GM19328 (cell line): ENCODE data around the gene BOD1.
A peak's percentile ranks its signal among the peaks of the same experiment; 100 is the strongest.

ENCODE experiments used
- ATAC-seq: cut with Tn5 transposase; IDR thresholded peaks from one replicate; pipeline ENCODE4 v1.9.1; 2021; ENCODE audit warnings: mild to moderate bottlenecking, moderate library complexity; ENCODE audit not compliant: unreplicated experiment

Gene BOD1

GRCh38 chr5:173616577-173617118, at the start of gene BOD1:
TSS of gene BOD1 (minus strand) at chr5:173616650. CDS start at chr5:173616436, 214 bp downstream.
- ATAC-seq = peak; percentile 94

DNA sequence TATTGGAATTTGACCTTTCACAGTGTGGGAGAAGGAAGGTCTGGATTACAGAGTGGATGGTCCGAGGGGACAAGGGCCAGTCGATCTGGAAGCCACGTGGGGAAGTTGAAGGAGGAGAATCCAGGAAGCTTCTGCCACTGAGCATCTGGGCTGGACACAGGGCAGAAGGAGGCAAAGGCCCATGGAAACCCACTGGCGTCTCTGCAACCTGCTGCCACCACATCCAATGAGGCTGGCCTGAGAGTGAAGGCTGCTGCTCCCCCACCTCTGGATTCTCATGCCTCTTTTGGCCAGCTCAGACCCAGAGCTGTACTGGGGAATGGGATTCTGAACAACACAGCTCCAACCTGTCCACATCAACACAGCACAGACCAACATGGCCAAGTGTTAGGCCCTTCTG, 48.9 kb upstream of the BOD1 start:
- ATAC-seq = no peak

GRCh38 chr5:173664154-173664526, 47.7 kb upstream of the BOD1 start:
- no peak for ATAC-seq

- ATAC-seq = no peak
These were observed 47.1 kb upstream of the BOD1 start for GRCh38 chr5:173663352-173664153.

GRCh38 chr5:173662581-173663351, 46.3 kb upstream of the BOD1 start:
- no peak for ATAC-seq

- no peak for ATAC-seq
These were observed 44.2 kb upstream of the BOD1 start for GRCh38 chr5:173660481-173661280.

DNA sequence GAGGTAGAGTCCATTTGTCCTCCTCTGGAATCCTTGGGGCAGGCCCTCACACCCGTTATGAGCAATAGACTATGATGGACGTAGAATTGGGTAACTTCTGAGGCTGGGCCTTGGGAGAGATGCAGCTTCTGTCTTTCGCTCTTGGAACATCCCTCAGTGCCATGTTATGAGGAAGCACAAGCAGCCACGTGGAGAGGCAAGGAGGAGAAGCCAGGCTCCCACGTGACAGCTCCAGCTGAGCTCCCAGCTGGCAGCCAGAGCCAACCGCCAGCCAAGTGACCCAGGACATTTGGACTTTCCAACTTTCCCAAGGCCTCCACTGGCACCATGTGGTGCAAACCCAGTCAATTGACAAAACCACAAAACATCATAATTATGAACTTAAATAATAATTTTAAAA, 43.0 kb upstream of the BOD1 start:
- no peak for ATAC-seq

GRCh38 chr5:173657741-173658356, 41.4 kb upstream of the BOD1 start:
- no peak for ATAC-seq

DNA sequence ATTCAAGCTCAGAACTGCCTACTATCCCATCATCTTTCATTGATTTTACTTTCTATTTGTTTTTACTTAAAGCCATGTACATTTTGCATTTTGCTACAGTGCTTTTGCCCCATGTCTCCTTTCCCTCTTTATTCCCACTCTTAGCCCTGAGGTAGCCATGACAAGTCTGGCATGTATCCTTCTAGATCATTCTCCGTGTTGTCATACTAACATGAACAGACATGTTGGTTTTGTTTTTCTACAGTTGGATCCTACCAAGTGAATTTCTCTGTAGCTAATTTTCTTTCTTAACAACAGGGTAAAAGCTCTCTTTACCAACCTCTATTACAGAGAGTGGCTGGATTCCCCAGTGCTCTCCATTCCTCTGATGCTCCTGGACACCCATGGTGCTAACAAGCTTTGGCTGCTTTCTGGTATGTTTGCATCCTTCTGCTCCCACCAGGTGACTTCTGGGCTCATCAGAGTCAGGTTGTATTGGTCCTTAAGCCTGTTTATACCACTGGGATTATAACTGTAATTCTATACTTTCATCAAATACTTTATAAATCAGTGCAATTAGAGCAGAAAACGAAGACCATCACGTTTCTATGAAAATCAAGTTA, 38.8 kb upstream of the BOD1 start:
- no peak for ATAC-seq

- ATAC-seq = no peak
These were observed 37.5 kb upstream of the BOD1 start for GRCh38 chr5:173653822-173654523.

DNA sequence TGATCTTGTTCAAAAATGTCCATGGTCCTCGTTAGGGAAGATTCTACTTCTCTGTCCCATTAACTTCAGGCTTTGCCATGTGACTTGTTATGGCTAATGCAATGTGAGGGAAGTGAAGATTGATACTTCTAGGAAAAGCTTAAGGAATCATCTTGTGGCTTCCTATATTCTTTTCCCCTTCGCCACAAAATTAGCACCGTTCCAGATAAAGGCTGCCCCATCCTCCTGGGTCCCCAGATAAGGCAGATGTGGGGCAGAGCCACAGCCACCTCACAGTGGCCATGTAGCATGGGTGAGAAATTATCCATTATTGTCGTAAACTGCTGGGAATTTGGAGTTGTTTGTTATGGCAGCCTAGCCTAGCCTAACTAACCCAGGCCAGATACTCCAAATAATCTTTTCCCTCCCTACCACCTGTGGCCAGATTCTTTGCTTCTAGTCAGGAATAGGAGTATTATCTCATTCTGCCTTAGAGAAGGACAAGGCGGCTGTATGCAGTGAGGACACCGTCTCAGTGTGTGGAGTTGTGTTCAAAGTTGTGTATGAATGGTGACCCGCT, 31.9 kb upstream of the BOD1 start:
- no peak for ATAC-seq

DNA sequence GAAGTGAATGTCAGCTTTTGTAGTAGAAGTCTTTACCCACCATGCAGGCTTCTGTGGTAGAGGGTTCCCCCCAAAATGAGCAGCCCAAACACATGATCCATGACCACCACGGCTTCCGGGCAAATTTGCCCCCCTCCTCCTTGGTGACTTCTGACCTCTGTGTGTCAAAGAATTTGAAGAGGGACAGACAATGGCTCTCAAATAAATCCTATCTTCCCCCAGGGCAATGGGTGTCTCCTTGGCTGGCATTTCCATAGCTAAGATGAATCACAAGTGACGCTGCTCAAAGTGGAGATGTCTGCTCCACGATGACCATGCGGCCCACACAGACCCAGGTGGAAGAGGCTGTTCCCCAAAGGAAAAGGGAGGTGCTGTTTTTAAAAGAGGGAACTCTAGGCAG, 30.2 kb upstream of the BOD1 start:
- no peak for ATAC-seq

- no peak for ATAC-seq
These were observed 29.6 kb upstream of the BOD1 start for GRCh38 chr5:173645890-173646574.

DNA sequence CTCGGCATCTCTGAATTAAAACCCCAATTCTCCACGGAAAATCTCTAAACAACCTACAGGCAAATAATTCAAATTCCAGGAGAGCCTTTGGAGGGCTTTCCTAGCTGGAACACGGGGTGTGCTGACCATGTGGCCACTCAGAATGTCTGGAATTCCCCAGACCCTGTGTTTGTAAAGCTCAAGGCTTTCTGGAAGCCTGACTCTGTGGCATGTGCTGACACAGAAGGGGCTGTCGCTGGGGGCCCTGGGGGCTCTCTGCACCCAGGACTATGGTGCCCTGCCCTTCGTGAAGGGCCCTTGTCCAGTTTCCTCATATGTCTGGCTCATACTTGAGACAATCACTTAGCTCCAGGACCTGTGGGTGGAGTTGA, 29.0 kb upstream of the BOD1 start:
- ATAC-seq = no peak

DNA sequence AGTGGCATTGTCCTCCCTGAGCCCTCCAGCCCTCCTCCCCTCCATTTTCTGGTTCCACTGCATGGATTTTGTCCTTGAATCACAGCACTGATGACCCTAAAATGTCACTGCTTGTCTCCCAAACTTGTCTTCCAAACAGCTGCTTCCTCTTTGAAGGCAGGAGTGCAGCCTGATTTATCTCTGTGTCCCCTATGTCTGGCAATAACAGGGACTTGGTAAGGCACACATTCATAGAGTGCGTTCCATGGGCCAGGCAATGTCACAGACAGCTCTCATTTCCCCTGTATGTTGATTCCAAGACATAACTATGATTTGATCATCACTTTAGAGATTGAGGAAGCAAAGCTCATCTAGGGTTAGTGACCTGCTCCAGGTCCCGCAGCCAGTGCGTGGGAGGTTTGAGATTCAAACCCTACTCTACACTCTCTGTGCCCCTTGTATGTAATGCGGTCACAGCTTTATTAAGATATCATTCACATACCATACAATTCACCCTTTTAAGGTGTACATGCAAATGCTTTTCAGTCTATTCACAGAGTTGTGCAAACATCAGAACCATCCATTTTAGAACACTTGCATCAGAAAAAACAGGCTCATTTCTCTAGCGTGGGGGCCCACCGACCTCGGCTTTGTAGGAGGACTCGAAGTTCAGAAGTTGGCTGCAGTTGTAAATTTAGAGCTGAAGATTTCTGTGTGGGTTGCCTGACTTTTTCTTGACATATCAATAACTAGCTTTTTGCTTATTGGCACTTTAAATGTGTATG, 28.4 kb upstream of the BOD1 start:
- ATAC-seq = no peak

DNA sequence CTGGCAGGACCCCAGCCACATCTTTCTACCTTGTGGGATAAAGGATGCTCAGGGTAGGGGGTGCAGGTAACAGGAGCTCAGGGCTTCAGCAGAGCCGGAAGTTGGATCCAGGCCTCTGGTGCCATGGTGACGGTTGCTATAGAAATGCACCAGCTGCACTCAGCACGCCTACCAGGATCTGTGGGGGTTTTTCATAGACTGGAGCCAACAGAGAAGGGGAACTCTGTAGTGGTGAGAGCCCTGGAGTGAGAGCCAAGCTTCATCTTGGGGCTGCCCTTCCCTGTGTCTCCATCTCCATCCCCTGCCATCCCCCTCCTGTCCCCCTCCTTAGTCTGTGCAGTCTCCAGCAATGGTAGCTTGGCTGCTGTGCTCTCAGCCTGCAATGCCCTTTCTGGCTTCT, 27.5 kb upstream of the BOD1 start:
- peak; percentile 75 for ATAC-seq

GRCh38 chr5:173642895-173643481, 26.5 kb upstream of the BOD1 start:
- ATAC-seq = no peak
